Measurements from ENCODE around the gene ZZZ3. TPM values are rescaled to one million over a fixed set of nuclear protein-coding genes. Genes with fewer than 3 reads are reported as not detected.

ZZZ3 gene
- total and polyA plus RNA-seq, 2 of the 13 experiments (the other 11 are each of a cell fraction or from before 2014, with no cell fraction given) = 18.1 to 50.2 TPM

GRCh38 chr1:77682460-77683159 is at the start of gene ZZZ3 (continued):
- TF ChIP-seq CAMTA2 (CRISPR knock-in tag; IDR thresholded peaks at IDR 0.05; ENCODE audit: borderline replicate concordance) (no peak), ZSCAN9 (CRISPR knock-in tag; IDR thresholded peaks at IDR 0.05; ENCODE audit: borderline replicate concordance) (no peak), GATAD2A (CRISPR knock-in tag; IDR thresholded peaks at IDR 0.05) (peak; percentile 50; the same call in 1 of the 2 replicates), GZF1 (CRISPR knock-in tag; IDR thresholded peaks at IDR 0.05) (no peak), RORA (CRISPR knock-in tag; IDR thresholded peaks at IDR 0.05) (no peak), PAX8 (CRISPR knock-in tag; IDR thresholded peaks at IDR 0.05; ENCODE audit: borderline replicate concordance) (0 out of 2 replicates have a peak, but pooled peaks have one; percentile 13), ZBTB42 (CRISPR knock-in tag; IDR thresholded peaks at IDR 0.05) (no peak), ZNF879 (CRISPR knock-in tag; IDR thresholded peaks at IDR 0.05) (no peak), E2F1 (CRISPR knock-in tag; IDR thresholded peaks at IDR 0.05) (no peak; the same call in 1 of the 2 replicates), TARDBP (CRISPR knock-in tag; IDR thresholded peaks at IDR 0.05) (no peak), ZNF883 (CRISPR knock-in tag; IDR thresholded peaks at IDR 0.05; ENCODE audit: not compliant biosample characterization) (no peak), ZNF235 (CRISPR knock-in tag; IDR thresholded peaks at IDR 0.05; ENCODE audit: borderline replicate concordance) (0 out of 2 replicates have a peak, but pooled peaks have one; percentile 68), ZNF609 (CRISPR knock-in tag; IDR thresholded peaks at IDR 0.05; ENCODE audit: borderline replicate concordance) (no peak), REL (CRISPR knock-in tag; conservative IDR thresholded peaks at IDR 0.05) (no peak), ZNF552 (CRISPR knock-in tag; IDR thresholded peaks at IDR 0.05; ENCODE audit: borderline replicate concordance) (no peak), CEBPZ (IDR thresholded peaks at IDR 0.05; ENCODE audit: low read length) (no peak), BRF2 (CRISPR knock-in tag; IDR thresholded peaks at IDR 0.05) (no peak; the same call in 1 of the 2 replicates)

Measured in HepG2 (cell line).